ENCODE results near the gene OBP2A. TPM values are rescaled to one million over a fixed set of nuclear protein-coding genes. Genes with fewer than 3 reads are reported as not detected.

Gene OBP2A
- total and polyA plus RNA-seq, 10 of the 15 experiments (the other 5 are each of a cell fraction or from before 2014, with no cell fraction given), result not detected

GRCh38 chr9:135579889-135580660 lies 34.1 kb downstream of the OBP2A start:
- no peaks in the 10 kb centered on the region for H3K79me2 ChIP-seq (ENCODE audit: control insufficient read depth, insufficient read depth, low read length)
- no peak for FAIRE-seq
- no peak overlapping the region for H2AFZ ChIP-seq (ENCODE audit: control insufficient read depth, low read depth, low read length)
- no peak overlapping the region for H3K4me3 ChIP-seq
- no peak for ATAC-seq
- ChIA-PET RAD21 (ENCODE audit: unreplicated experiment) (no interaction called here), SMC1A (ENCODE audit: uncharacterized antibody, unreplicated experiment) (no interaction called here), POLR2A (no interaction called here), CTCF (no interaction called here)
- no peak overlapping the region for H3K27ac ChIP-seq (ENCODE audit: control insufficient read depth, insufficient read depth)
- BruUV-seq (replicated peaks), result no TSS peak
- no peaks in the 10 kb centered on the region for H3K4me1 ChIP-seq (ENCODE audit: control insufficient read depth, insufficient read depth, low read length)
- H3K4me2 ChIP-seq (ENCODE audit: control insufficient read depth, insufficient read depth), result no peak overlapping the region
- no peaks in the 10 kb centered on the region for H3K27me3 ChIP-seq (replicated peaks in 1 of 2; ENCODE audit: control insufficient read depth in 2 of 2, insufficient read depth in 2 of 2, low read length in 1 of 2)
- no peak overlapping the region for H3K9ac ChIP-seq (ENCODE audit: control insufficient read depth, insufficient read depth, low read length)
- DNase-seq (ENCODE audit: low read depth, low spot score), result no peak
- H4K20me1 ChIP-seq (ENCODE audit: control insufficient read depth, insufficient read depth), result no peaks in the 10 kb centered on the region
- 18% methylated on average over 10 of the region's 10 CpGs for WGBS (ENCODE audit: insufficient coverage, insufficient replicate concordance, low lambda C conversion rate, missing lambda C conversion rate)
- in situ Hi-C loops (cut with MboI) (no loop called here), intact Hi-C loops (cut with micrococcal nuclease; ENCODE audit: unreplicated experiment) (no loop called here)
- H3K9me3 ChIP-seq (replicated peaks; ENCODE audit: control insufficient read depth, insufficient read depth, low read length), result no peaks in the 10 kb centered on the region
- no peaks in the 10 kb centered on the region for H3K36me3 ChIP-seq (ENCODE audit: control insufficient read depth in 2 of 2, insufficient read depth in 2 of 2, low read length in 1 of 2)
- TF ChIP-seq STAT3 (IDR thresholded peaks at IDR 0.05; ENCODE audit: low read depth, low read length), result no peak
- TF ChIP-seq ZNF384 (IDR thresholded peaks at IDR 0.05; ENCODE audit: borderline replicate concordance, low read depth, low read length), result no peak
- TF ChIP-seq RAD51 (IDR thresholded peaks at IDR 0.05), result no peak
- no peak for TF ChIP-seq MAX (IDR thresholded peaks at IDR 0.05; ENCODE audit: low read depth, low read length)
- no peak for TF ChIP-seq REST (IDR thresholded peaks at IDR 0.05; ENCODE audit: low read depth, low read length)
- no peak for TF ChIP-seq ATF7 (IDR thresholded peaks at IDR 0.05; ENCODE audit: low read depth)
- TF ChIP-seq PRDM15 (CRISPR knock-in tag; IDR thresholded peaks at IDR 0.05), result no peak
- TF ChIP-seq MXI1 (IDR thresholded peaks at IDR 0.05; ENCODE audit: low read depth, low read length), result no peak
- no peak for TF ChIP-seq CBX3 (IDR thresholded peaks at IDR 0.05; ENCODE audit: borderline replicate concordance, low read depth)
- TF ChIP-seq MYC (IDR thresholded peaks at IDR 0.05; ENCODE audit: insufficient read depth, insufficient read length, insufficient replicate concordance, low read length, severe bottlenecking), result no peak
- no peak for TF ChIP-seq KLF5 (IDR thresholded peaks at IDR 0.05; ENCODE audit: partially characterized antibody)
- no peak for TF ChIP-seq ETV6 (conservative IDR thresholded peaks at IDR 0.05 in 1 of 2, IDR thresholded peaks at IDR 0.05 in 1 of 2; ENCODE audit: borderline replicate concordance in 1 of 2, low read depth in 1 of 2)
- TF ChIP-seq MLLT1 (IDR thresholded peaks at IDR 0.05), result no peak
- TF ChIP-seq ZSCAN29 (IDR thresholded peaks at IDR 0.05), result no peak
- TF ChIP-seq KAT2A (conservative IDR thresholded peaks at IDR 0.05; ENCODE audit: control insufficient read depth, low read depth, low read length), result no peak

All from GM12878 (cell line).